HL-60 (cell line): ENCODE measurements around the gene FAM83E.

Experiments
- DNase-seq, 2 experiments: peaks; one replicate each; pipeline ENCODE4 v3.0.0-alpha.2; 2010 to 2020; ENCODE audit warnings: low read depth in 1 of 2, low spot score in 1 of 2
- H3K27ac ChIP-seq: fragments of 250-450 bp; sonication (Bioruptor Pico); replicated peaks from 2 replicates; pipeline ENCODE4 v1.5.1; 2020; ENCODE audit warnings: mild to moderate bottlenecking, moderate library complexity
- H3K27me3 ChIP-seq: fragments of 250-450 bp; sonication (Bioruptor Pico); 2 replicates; pipeline ENCODE4 v1.5.1; 2021; ENCODE audit warnings: mild to moderate bottlenecking, moderate library complexity; ENCODE audit not compliant: insufficient read depth, poor library complexity, severe bottlenecking
- H3K4me3 ChIP-seq: replicated peaks from 2 replicates; pipeline ENCODE4 v1.5.1; 2011; ENCODE audit warnings: mild to moderate bottlenecking, control low read depth, low read length; ENCODE audit not compliant: insufficient read depth
- CTCF ChIP-seq: IDR thresholded peaks from one replicate; pipeline ENCODE4 v1.5.1; 2011; ENCODE audit warnings: low read length, control low read depth, inconsistent platforms; ENCODE audit not compliant: insufficient read depth
- GABPA ChIP-seq: IDR thresholded peaks from 2 replicates; pipeline ENCODE4 v1.6.1; 2012; ENCODE audit warnings: low read depth
- POLR2AphosphoS5 ChIP-seq: IDR thresholded peaks from 2 replicates; pipeline ENCODE4 v1.6.1; 2012; ENCODE audit warnings: low read depth
- REST ChIP-seq: IDR thresholded peaks from 2 replicates; pipeline ENCODE4 v1.6.1; 2012; ENCODE audit warnings: low read depth; ENCODE audit not compliant: insufficient replicate concordance
- SPI1 ChIP-seq: IDR thresholded peaks from 2 replicates; pipeline ENCODE4 v1.6.1; 2012; ENCODE audit warnings: low read depth, mild to moderate bottlenecking, borderline replicate concordance

FAM83E gene

GRCh38 chr19:48644355-48644754, 29.5 kb upstream of the FAM83E start:
- no peak overlapping the region for H3K4me3 ChIP-seq
- TF ChIP-seq POLR2AphosphoS5 (no peak), REST (no peak), CTCF (no peak), SPI1 (no peak), GABPA (no peak)
- no peaks in the 10 kb centered on the region for H3K27me3 ChIP-seq
- H3K27ac ChIP-seq = no peak overlapping the region
- no peak for DNase-seq

- H3K27ac ChIP-seq = no peak overlapping the region
- no peaks in the 10 kb centered on the region for H3K27me3 ChIP-seq
- TF ChIP-seq REST (no peak), POLR2AphosphoS5 (no peak)
- no peak for DNase-seq
- no peak overlapping the region for H3K4me3 ChIP-seq
Measured at GRCh38 chr19:48642862-48643261, 28.0 kb upstream of the FAM83E start.

GRCh38 chr19:48641850-48642249, 27.0 kb upstream of the FAM83E start:
- Histone ChIP-seq H3K4me3 (no peak overlapping the region), H3K27ac (no peak overlapping the region), H3K27me3 (no peaks in the 10 kb centered on the region)
- no peak for TF ChIP-seq SPI1
- no peak for TF ChIP-seq GABPA
- no peak for TF ChIP-seq POLR2AphosphoS5
- no peak for TF ChIP-seq REST
- TF ChIP-seq CTCF = no peak
- DNase-seq = no peak
